HG03060 (cell line): Measurements from ENCODE around the gene OPN4.

Experiments
- ATAC-seq: cut with Tn5 transposase; IDR thresholded peaks from one replicate; pipeline ENCODE4 v1.9.1; 2021; ENCODE audit warnings: low read depth, moderate number of reproducible peaks; ENCODE audit not compliant: unreplicated experiment

Gene OPN4

DNA sequence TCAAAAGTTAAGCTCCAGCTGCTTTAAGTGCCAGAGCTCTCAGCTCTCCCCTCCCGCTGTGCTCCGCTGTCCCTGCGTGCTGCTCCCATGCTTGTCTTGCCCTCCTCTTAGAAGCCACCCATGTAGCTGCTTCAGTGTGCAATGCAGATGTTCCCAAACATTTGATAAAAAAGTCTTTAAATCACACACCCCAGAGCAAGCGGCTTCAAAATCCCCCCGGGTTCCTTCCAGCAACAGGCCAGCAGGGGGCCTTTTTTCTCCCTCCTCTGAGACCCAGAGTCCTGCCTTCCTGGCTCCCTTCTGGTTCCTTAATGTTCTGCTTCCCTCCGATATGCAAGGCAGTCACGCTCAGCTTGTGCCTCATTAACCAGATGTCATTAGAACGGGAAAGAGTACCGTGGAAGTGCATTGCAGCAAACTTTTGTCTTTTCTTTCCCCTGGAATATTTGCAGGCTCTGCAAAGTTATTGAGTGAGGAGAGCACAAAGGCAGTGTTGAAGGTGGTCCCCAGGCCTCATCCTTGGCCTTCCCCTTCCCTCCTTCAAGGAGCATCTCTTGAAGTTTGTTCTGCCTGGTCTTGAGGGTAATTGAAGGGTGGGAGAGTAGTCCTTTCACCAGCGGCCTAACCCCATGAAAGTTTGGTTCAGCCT is 39.5 kb downstream of the OPN4 start:
- no peak for ATAC-seq

DNA sequence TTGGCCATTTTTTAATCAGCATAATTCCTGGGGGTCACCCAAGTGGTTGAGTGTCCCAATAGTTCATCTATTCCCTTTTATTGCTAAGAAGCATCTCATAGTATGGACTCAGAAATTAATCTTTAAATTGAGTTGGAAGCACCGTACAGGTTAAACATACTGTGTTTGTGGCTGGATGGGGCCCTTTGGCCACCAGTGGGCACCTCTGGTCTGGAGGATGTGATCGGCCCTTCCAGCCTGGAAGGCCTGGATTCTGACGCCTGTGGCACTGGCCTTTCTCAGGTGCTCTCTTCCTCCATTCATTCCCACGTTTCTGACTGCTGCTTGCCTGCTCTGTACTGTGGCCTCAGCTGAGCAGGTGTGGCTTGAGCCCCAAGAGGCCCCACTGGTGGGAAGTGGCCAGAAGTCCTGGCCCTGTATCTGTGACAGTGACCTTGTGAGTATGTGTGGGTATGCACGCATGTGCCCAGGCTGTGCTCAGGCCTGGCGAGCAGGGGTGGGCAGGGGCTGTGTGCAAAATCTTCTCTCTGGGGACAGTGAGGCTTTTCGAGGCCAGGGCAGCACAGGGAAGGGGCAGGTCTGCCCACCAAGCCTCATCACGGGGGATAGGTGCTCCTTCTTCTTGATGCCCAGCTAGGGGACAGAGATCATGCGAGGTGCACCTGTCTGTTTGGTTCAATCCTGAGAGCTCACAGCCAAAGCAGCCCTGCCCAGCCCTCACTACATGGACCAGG is 44.0 kb downstream of the OPN4 start:
- no peak for ATAC-seq

DNA sequence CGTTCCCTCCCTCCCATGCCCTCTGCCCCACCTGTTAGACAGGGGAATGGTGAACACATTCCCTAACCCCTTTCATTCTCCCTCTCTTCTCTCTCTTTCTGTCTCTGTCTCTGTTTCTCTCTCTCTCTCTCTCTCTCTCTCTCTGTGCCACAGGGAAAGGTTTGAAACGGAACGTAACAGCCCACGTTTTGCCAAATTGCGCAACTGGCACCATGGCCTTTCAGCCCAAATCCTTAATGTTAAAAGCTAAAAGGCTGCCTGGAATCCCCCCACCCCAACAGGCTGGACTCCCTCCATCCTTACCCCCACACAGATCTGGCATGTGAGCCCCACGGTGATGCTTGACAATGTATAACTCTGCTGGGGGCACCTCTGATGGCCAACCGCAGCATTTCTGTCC is 44.8 kb downstream of the OPN4 start:
- no peak for ATAC-seq

DNA sequence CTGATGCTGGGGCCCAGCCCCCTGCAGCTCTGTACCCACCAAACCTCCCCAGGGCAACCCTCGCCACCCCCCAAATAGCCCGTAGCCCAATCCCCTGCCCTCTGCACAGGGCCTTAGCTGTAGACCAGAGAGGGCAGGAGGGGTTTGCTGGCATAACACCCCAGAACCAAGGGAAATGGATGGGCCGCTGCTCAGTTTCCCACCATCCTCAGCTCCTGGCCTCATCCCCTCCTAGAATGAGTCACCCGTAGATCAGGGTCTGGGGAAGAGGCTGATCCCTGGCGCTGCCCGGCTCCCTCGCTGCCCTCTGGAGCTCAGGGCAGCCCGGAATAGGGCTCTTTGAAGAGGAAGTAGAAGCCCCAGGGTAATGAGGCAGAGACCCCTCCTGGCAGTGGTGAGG is 45.2 kb downstream of the OPN4 start:
- no peak for ATAC-seq

DNA sequence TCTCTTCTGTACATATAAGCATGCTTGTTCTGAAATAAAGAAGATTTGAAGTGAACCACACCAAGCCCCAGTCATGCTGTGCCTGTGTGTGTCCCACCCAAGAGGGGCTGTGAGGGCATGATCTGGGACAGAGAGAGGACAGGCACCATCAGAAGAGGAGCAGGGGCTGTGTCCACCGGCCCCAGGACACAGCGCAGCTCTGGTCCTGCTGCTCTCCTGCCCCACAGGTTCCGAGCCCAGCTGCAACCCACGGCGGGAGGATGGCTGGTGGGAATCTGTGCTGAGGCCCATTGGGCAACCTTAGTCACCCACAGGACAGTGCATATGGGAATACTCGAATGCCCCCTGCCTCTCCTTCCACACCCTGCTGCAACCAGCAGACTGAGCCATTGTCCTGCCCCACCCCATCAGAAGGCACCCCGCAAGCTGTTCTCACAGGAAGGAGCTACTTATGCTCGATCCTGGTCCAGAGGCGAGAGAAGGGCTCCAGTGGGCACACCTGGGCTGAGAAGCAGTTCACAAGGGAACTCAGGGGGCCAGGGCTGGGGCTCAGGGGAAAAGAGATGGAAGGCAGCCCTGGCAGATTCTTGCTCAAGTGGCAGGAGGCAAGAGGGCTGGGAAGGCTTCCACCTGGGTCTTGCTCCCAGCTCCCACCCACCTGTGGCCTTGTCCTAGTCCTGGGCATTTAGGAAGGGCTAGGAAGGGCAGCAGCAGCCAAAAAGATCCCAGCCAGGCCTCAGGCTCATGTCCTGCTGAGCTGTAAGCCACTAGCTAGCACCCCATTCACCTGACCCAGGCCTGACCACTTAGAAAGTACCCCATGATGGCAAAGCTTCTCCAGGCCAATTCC is 45.9 kb downstream of the OPN4 start:
- ATAC-seq, result no peak

DNA sequence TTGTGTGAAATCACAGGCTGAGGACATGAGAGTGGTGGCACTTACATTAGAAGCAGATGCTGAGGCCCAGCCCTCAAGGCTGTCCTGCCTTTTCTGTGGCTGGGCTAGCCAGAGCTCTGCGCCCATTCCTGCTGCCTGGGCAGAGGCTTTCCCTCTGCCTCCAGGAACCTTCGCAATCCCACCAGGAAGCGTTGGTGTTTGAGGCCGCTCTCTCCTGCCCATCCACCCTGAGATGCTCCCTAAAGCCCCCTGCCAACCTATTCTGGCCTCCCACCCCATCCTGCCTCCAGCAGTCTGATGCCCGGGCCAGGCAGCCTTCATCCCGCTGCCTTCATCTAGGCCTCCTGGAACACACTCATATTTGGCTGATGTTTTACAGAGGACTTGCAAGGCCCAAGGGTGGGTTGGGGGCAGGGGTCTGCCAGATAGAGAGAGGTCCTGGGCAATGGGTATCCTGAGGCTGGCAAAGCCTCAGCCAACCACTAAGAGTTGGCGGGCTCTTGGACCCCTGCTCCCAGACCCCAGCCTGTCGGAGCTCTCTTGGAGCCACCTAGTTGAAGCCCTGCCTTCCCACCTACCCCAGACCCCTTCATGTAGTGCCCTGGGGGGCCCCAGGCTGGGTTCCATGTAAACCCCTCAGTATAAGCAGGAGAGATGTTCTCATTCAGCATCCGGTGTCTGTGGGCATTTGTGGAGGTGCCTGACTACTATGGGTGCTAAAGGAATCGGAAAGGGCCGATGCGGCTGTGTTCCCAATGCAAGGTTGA is 46.7 kb downstream of the OPN4 start:
- ATAC-seq, result no peak

DNA sequence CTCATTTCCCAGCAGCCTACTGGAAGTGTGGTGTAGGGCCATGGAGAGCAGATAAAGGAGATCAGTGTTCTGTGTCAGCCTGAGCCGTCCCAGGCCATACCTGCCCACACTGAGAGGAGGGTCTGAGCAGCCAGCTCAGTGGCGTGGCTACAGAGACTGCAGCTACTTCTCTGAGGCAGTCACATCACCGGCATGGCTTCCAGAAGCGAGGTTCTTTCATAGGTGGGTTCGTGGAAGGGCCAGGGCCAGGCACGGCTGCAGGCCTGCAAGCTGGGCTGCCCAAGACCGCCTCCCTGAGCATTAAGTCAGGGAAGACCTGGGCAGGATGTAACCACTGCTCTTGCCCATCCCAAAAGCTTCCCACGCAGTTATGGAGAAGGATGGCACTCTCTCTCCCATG is 48.8 kb downstream of the OPN4 start:
- ATAC-seq, result no peak

DNA sequence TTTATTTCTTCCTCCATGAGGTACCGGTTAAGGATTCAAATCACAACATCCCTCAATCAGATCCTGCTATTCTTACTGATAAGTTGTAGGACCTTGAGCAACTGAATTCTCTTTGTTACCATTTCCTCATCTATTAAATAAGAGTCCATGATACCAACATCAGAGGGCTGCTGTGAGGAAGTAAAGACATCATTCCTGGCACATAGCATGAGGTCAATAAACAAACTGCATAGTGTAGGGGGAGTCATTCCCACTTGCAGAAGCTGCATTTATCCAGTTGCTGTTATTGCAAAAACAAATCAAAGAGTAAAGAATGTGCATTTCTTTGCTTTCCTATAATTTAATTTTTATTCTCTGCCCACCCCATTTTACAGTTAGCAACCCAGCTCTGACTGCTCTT is 50.8 kb downstream of the OPN4 start:
- no peak for ATAC-seq

DNA sequence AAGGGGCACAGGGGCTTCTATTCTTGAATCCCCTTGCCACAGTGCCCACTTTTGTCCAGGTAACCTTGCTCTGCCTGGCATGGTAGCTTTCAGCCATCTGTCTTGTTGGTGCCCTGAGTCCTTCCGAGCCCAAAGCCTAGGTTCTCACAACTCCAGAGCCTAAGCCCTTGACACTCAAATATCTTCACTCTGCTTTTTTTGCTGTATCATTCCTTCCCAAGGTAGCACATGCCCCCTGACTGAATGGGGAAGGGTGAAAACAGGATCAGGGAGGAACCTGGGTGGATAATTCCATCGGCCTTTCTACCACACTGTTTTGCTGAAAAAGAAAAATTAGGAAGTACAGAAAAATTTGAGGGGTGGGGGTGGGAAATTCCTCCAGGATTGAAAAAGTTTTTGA is 51.6 kb downstream of the OPN4 start:
- no peak for ATAC-seq

DNA sequence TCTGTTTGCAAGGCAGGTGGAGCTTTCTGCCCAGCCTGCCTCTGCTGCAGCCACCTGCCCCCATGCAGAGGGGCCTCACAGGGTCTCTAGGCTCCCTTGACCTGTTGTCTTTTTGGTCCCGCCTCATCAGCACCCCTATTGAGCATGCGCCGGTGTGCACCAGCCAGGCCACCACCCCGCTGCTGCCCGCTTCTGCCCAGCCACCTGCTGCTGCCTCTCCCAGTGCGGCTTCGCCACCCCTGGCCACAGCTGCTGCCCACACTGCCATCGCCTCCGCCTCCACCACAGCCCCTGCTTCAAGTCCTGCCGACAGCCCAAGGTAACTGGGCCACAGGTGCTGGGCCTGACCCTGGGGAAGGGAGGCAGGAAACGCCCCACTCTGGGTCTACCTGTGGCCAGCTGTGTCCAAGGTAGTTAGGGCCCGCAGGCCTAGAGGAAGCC is 52.1 kb downstream of the OPN4 start:
- no peak for ATAC-seq

DNA sequence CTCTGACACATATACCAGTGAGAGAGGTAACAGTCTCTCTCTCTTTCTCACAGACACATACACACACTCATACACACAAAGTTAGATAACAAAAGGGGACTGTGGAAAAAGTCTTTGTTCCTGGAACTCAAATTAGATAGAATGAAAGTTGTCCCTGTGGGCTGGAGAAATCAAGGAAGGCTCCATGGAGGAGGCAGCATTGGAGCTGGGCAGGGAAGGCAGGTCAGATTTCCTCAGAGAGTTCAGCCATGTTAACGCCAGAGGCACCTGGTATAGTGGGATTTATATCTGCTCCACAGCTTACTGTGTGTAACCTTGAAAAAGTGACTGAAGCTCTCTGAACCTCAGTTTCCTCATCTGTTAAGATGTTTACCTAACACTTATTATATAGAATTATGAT is 52.6 kb downstream of the OPN4 start:
- ATAC-seq, result no peak

DNA sequence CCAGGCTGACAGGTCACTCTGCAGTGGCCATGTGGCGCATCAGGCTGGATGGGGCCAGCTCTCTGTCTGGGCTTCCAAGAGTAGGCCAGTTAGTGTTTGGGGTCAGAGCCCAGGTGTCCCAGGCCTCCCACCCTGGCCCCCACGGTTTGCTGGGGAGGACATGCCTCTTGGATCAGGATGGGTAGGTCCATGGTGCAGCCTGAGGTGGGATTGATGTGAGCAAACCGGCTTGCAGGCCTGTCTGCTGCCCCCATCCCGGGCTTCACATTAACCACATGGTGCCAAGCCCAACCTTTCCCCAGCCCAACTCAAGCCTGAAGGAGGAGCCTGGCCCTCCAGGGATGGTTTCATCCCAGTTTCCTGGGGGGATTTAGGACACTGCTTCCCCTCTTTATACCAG is 53.2 kb downstream of the OPN4 start:
- ATAC-seq, result no peak

DNA sequence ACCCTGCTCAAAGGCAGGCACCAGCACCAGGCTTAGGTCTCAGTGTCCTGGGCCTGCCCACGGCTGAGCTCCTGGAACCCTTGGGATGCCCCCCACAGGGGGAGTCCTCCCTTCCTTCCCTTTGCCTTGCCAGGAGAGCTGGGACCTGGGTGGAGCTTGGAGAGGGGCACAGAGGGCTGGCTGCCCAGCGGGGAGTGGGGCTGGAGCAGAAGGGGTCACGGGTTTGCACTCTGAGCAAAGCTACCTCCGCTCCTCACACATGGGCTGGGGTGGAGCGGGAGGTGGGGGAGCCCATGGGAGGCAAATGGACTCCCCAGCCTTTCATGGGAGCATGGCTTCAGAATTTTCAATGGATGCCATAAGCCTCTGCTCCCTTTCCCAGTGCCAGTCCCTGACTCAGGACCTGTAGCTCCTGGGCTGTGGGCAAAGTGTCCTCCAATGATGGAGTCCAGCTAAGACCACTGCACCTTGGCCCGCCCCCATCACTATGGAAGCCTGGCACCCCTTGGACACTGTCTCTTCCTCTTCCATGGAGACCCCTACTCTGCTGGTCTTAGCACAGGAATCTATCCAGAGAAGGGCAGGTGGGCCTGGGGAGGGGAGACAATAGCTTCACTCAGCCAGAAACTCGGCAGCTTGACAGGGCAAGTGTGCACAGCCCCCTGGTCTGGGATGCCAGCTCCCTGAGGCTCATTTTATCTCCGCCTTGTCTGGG is 53.9 kb downstream of the OPN4 start:
- no peak for ATAC-seq

DNA sequence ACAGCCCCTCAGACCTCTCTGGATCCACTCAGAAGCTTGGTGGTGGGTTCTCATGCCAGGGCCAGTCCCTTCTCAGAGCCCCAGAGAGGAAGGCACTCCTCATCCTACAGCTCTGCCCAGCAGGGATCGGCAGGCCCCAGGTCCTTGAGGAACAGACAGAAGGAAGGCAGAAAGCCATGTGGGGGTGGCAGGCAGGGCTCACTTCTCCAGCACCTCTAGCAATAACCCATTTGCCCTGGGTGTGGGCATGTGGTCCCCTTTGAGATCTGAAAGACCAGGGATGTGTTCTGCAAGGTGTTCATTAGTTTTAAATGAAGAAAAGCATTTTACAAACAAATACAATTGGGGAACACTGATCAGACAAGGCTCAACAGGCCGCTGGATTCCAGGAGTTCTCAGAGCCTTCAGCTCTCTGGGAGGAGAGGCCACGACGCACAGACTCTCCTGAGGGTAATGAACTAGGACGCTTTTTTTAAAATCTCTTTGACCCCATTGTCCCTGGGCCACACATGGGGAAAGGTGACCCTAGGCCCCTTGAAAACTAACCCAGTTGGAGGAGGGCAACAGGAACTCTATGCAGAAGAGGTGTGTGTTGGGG is 54.5 kb downstream of the OPN4 start:
- ATAC-seq, result no peak

DNA sequence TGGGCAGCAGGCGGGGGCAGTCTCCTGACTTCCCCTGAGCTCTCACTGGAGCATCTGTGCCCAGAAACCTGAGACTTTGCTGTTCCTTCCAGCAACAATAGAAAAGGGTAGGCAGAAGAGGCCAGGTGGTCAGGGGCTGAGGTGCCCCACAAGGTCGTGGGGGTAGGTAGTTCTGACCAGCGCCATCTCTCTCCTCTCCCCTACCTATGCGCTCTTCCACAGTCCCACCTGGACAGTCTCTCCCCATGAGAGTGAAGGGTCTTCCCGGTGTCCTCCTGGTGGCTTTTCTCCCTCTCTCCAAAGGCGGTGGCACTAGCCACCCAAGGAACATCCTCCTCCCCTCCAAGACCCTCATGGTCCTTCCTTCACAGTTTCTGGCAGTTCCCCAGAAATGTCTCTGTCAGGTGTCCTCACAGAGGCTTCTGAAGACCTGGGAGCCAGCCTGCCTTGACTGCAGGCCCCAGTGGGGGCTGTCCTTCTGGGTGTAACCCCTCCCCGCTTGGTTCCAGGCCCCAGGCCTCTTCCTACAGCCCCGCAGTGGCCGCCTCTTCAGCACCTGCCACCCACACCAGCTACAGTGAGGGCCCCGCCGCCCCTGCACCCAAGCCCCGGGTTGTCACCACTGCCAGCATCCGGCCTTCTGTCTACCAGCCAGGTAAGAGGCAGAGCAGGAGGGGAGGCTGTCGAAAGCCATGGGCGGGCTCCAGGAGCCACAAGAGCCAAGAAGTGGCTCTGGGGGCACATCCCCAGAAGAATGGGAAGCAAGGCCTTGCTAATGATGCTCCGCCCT is 55.2 kb downstream of the OPN4 start:
- ATAC-seq, result no peak

DNA sequence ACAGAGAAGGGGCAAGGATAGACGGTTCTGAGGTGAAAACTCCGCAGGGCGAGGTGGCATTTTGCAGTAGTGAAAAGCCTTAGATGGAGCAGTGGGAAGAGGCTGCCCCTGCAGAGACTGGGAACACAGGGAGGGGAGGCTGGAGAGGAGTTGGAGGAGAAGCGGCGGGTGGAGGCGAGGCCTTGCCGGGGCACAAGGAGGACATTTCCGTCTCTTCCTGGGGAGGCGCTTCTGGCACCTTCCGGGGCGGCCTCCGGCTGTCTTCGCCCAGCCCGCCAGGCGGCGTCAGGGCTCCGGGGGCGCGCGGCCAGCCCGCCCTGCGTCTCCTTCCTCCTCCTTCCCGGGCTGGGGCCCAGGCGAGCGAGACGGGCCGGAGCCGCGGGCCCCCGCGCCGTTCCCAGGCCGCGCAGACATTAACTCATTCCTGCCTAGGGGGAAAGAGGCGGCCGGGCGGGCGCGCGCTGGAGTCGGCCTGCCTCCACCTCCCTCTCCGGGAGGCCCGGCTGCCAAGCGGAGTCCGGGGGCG is 56.7 kb downstream of the OPN4 start:
- no peak for ATAC-seq

DNA sequence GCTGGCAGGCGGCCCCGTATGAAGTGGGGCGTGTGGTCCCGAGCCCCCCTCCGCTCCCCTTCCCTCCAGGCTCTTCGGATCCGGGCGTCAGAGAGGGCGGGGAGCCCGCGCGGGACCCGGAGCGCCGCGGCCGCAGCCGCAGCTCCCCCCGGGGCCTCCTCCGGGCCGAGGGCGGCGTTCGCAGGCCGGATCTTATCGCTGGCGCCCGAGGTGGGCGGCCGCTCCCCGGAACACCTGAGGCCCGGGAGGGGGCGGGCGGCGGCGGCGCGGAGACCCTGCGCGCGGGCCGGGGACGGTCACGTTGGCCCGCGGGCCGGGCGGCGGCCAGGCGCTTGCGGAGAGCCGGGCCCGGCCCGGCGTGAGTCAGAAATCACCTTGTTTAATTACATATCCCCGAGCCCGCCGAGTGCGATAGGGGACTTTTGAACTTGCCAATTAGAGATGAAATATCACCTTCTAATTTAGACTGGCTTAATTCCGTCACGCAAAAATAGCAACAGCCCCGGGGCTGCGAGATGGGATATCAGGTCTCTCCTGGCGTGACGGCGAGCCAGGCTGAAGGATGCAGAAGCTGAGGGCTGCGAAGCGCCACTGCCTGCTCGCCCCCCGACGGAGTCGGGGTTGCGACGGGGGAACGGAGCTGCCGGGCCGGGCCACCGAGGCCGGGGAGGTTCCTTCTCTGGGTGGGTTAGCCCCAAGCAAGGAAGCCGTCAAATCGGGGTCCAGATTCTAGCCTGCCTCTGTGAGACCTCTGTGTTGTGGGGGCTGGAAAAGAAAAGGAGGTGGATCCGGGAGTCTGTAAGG is 57.4 kb downstream of the OPN4 start:
- no peak for ATAC-seq

DNA sequence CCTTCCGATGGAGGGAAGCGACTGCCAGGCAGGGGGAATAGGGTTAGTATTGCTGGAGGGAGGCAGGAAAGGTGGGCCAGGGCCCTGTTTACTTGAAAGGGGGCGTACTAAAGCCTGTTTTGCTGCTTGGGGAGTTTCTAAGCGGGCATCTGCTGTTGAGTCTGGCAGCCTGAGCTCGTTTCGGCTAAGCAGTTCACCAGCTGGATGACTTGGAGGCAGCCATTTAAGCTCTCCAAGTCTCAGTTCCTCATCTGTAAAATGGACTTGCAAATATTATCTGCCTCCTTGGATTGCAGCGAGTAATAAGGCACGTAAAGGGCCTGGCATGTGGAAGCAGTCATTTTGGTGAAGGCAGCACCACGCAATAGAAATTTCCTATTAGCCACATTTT is 58.0 kb downstream of the OPN4 start:
- ATAC-seq, result no peak
